Rectal smooth muscle tissue (tissue), 1 donor: Measurements from ENCODE around the gene ZNF93.
"Not testable (repeated sequence)": the region's sequence is repeated elsewhere in the genome, so short reads cannot be mapped to it uniquely, and the experiment has no call there.

Experiments used
- H3K27ac ChIP-seq: one replicate; pipeline ENCODE4 v1.7.0; 2013; ENCODE audit warnings: low read depth, low read length, inconsistent platforms
- H3K27me3 ChIP-seq: one replicate; pipeline ENCODE4 v1.7.0; 2013; ENCODE audit warnings: low read length; ENCODE audit not compliant: control insufficient read depth, insufficient read depth
- H3K36me3 ChIP-seq: one replicate; pipeline ENCODE4 v1.7.0; 2013; ENCODE audit warnings: low read length; ENCODE audit not compliant: control insufficient read depth, insufficient read depth
- H3K4me1 ChIP-seq: one replicate; pipeline ENCODE4 v1.7.0; 2013; ENCODE audit warnings: low read length; ENCODE audit not compliant: control insufficient read depth, insufficient read depth
- H3K4me3 ChIP-seq: one replicate; pipeline ENCODE4 v1.7.0; 2013; ENCODE audit warnings: low read length
- H3K9ac ChIP-seq: one replicate; pipeline ENCODE4 v1.7.0; 2013; ENCODE audit warnings: low read length

The ZNF93 gene

GRCh38 chr19:19900729-19901444 is at the start of gene ZNF93:
Gene ZNF93, plus strand, starts transcription at chr19:19900946. Its CDS starts 143 bp downstream, at chr19:19901089.
- peak within 1 kb of the TSS; percentile 57 for H3K9ac ChIP-seq
- H3K27me3 ChIP-seq: no peaks in the 10 kb centered on the region
- peak within 1 kb of the TSS; percentile 78 for H3K4me3 ChIP-seq
- no peaks in the 10 kb centered on the region for H3K4me1 ChIP-seq
- no peaks in the 10 kb centered on the region for H3K36me3 ChIP-seq
- H3K27ac ChIP-seq: peak within 1 kb of the TSS; percentile 89

GRCh38 chr19:19851740-19852139 is 49.0 kb upstream of the ZNF93 start:
- not testable (repeated sequence) for H3K36me3 ChIP-seq, H3K27ac ChIP-seq, H3K4me1 ChIP-seq, H3K9ac ChIP-seq, H3K4me3 ChIP-seq, H3K27me3 ChIP-seq

- no peaks in the 10 kb centered on the region for H3K27me3 ChIP-seq
- no peak overlapping the region for H3K27ac ChIP-seq
- H3K4me3 ChIP-seq: no peak overlapping the region
- no peaks in the 10 kb centered on the region for H3K4me1 ChIP-seq
- no peak overlapping the region for H3K9ac ChIP-seq
- H3K36me3 ChIP-seq: no peaks in the 10 kb centered on the region
Measured at GRCh38 chr19:19858751-19859150, 42.0 kb upstream of the ZNF93 start.

- Histone ChIP-seq H3K27me3 (no peaks in the 10 kb centered on the region), H3K36me3 (no peaks in the 10 kb centered on the region), H3K4me1 (no peaks in the 10 kb centered on the region), H3K27ac (no peak overlapping the region), H3K9ac (no peak overlapping the region), H3K4me3 (peak overlapping the region; percentile 46)
Measured at GRCh38 chr19:19860756-19861390, 39.9 kb upstream of the ZNF93 start.

GRCh38 chr19:19865750-19866610 is 34.8 kb upstream of the ZNF93 start, which contains the start of gene ZNF253:
Gene ZNF253, plus strand, starts transcription at chr19:19865882. Its CDS starts 115 bp downstream, at chr19:19865997.
- H3K9ac ChIP-seq: peak within 1 kb of the TSS; percentile 77
- no peaks in the 10 kb centered on the region for H3K27me3 ChIP-seq
- peak within 1 kb of the TSS; percentile 92 for H3K27ac ChIP-seq

GRCh38 chr19:19866611-19867248 is 34.0 kb upstream of the ZNF93 start:
- peak overlapping the region; percentile 77 for H3K9ac ChIP-seq
- no peaks in the 10 kb centered on the region for H3K27me3 ChIP-seq
- peaks cover 4% of the 10 kb centered on the region for H3K4me1 ChIP-seq
- peaks cover under 1% of the 10 kb centered on the region for H3K36me3 ChIP-seq
- peak overlapping the region; percentile 92 for H3K27ac ChIP-seq
- peak overlapping the region; percentile 90 for H3K4me3 ChIP-seq

More at GRCh38 chr19:19865750-19866610, 34.8 kb upstream of the ZNF93 start, which contains the start of gene ZNF253:
- H3K4me1 ChIP-seq: peaks cover 4% of the 10 kb centered on the region
- H3K36me3 ChIP-seq: no peaks in the 10 kb centered on the region
- H3K4me3 ChIP-seq: peak within 1 kb of the TSS; percentile 90

- not testable (repeated sequence) for H3K4me3 ChIP-seq, H3K9ac ChIP-seq, H3K27ac ChIP-seq, H3K4me1 ChIP-seq, H3K27me3 ChIP-seq, H3K36me3 ChIP-seq
Measured at GRCh38 chr19:19870086-19870485, 30.7 kb upstream of the ZNF93 start.

- no peaks in the 10 kb centered on the region for H3K27me3 ChIP-seq
- H3K4me1 ChIP-seq: peaks cover 4% of the 10 kb centered on the region
- H3K9ac ChIP-seq: no peak overlapping the region
- peaks cover 6% of the 10 kb centered on the region for H3K36me3 ChIP-seq
- H3K4me3 ChIP-seq: no peak overlapping the region
- H3K27ac ChIP-seq: no peak overlapping the region
Measured at GRCh38 chr19:19871932-19872331, 28.8 kb upstream of the ZNF93 start.

GRCh38 chr19:19873381-19873780 is 27.4 kb upstream of the ZNF93 start:
- no peak overlapping the region for H3K27ac ChIP-seq
- H3K4me3 ChIP-seq: no peak overlapping the region
- H3K36me3 ChIP-seq: peaks cover 6% of the 10 kb centered on the region
- H3K27me3 ChIP-seq: no peaks in the 10 kb centered on the region
- no peak overlapping the region for H3K9ac ChIP-seq
- no peaks in the 10 kb centered on the region for H3K4me1 ChIP-seq

- Histone ChIP-seq H3K27ac (no peak overlapping the region), H3K4me3 (no peak overlapping the region), H3K36me3 (peaks cover 7% of the 10 kb centered on the region), H3K27me3 (no peaks in the 10 kb centered on the region), H3K4me1 (no peaks in the 10 kb centered on the region), H3K9ac (no peak overlapping the region)
Measured at GRCh38 chr19:19877724-19878123, 23.0 kb upstream of the ZNF93 start.

- Histone ChIP-seq H3K4me3 (no peak overlapping the region), H3K27me3 (no peaks in the 10 kb centered on the region), H3K4me1 (no peaks in the 10 kb centered on the region), H3K36me3 (peaks cover 19% of the 10 kb centered on the region), H3K9ac (no peak overlapping the region), H3K27ac (no peak overlapping the region)
Measured at GRCh38 chr19:19884583-19884982, 16.2 kb upstream of the ZNF93 start.
